CD4-positive, alpha-beta memory T cell (primary cell): ENCODE data around the gene LCA5L. TPM values are rescaled to one million over a fixed set of nuclear protein-coding genes. Genes with fewer than 3 reads are reported as not detected.

Experiments
- microRNA-seq: library from miRNA; unstranded; fragments of <30 nt; microRNA quantifications from one replicate; pipeline ENCODE4 v1.2.0, GENCODE V29; 2021; ENCODE audit warnings: borderline replicate concordance, borderline number of aligned reads, borderline microRNAs expressed, mixed read lengths
- polyA plus RNA-seq, 2 donors: library from polyadenylated mRNA; unstranded; fragments of 300-500 nt; fragmentation: Illumina TruSeq; gene quantifications; one replicate each; pipeline ENCODE4 v1.2.3, GENCODE V29; 2021
- total RNA-seq, 2 experiments: library from RNA; stranded (reverse); gene quantifications; one replicate each; pipeline ENCODE4 v1.2.3, GENCODE V29; 2021

LCA5L gene
- total and polyA plus RNA-seq, 4 experiments from 2014 or later: not detected

Small RNA genes within 50 kb of the gene (microRNA-seq; reads per million reads assigned to microRNA genes)
- gene MIR6508: not detected

Other genes starting within 250 kb of the LCA5L start
- gene BRWD1, start 132.1 kb downstream of the LCA5L start, total RNA-seq: 10 to 100 TPM; 92.9 to 99.0 TPM
- gene BRWD1, start 132.1 kb downstream of the LCA5L start, polyA plus RNA-seq: 10 to 100 TPM; 32.7 to 39.2 TPM
- gene HMGN1, start 96.7 kb downstream of the LCA5L start, total RNA-seq: 100 to 1,000 TPM; 230 to 241 TPM
- 100 to 1,000 TPM; 193 to 358 TPM for gene HMGN1, start 96.7 kb downstream of the LCA5L start, polyA plus RNA-seq
- 1 to 10 TPM in 1 of 2 experiments, under 1 TPM in 1; 0.58 to 2.4 TPM for gene SH3BGR, start 6.2 kb upstream of the LCA5L start, total RNA-seq
- 1 to 10 TPM; 1.4 to 2.5 TPM for gene SH3BGR, start 6.2 kb upstream of the LCA5L start, polyA plus RNA-seq
- not detected for gene B3GALT5, start 167.2 kb upstream of the LCA5L start, total RNA-seq
- gene B3GALT5, start 167.2 kb upstream of the LCA5L start, polyA plus RNA-seq: not detected